Stimulated activated CD8-positive, alpha-beta memory T cell treated with anti-CD3 and anti-CD28 coated beads, Interleukin-4, amount 100 ng/mL, for 1 hour (primary cell): Measurements from ENCODE around the gene PRAMEF12.
"Not testable (repeated sequence)": the region's sequence is repeated elsewhere in the genome, so short reads cannot be mapped to it uniquely, and the experiment has no call there.

ENCODE experiments used
- DNase-seq, 2 donors: peaks; one replicate each; pipeline ENCODE4 v3.0.0-alpha.2; 2020; ENCODE audit warnings: low read depth in 2 of 2, low spot score in 1 of 2

The PRAMEF12 gene

GRCh38 chr1:12770620-12771019, 2.9 kb upstream of the PRAMEF12 start:
- no peak for DNase-seq

- no peak for DNase-seq
Observed at GRCh38 chr1:12771186-12771585, 2.4 kb upstream of the PRAMEF12 start.

GRCh38 chr1:12772520-12772919, 1.0 kb upstream of the PRAMEF12 start:
- DNase-seq, result no peak

GRCh38 chr1:12774801-12775345, 1.3 kb downstream of the PRAMEF12 start:
- no peak for DNase-seq

GRCh38 chr1:12775443-12775842, 1.9 kb downstream of the PRAMEF12 start:
- no peak for DNase-seq

DNA sequence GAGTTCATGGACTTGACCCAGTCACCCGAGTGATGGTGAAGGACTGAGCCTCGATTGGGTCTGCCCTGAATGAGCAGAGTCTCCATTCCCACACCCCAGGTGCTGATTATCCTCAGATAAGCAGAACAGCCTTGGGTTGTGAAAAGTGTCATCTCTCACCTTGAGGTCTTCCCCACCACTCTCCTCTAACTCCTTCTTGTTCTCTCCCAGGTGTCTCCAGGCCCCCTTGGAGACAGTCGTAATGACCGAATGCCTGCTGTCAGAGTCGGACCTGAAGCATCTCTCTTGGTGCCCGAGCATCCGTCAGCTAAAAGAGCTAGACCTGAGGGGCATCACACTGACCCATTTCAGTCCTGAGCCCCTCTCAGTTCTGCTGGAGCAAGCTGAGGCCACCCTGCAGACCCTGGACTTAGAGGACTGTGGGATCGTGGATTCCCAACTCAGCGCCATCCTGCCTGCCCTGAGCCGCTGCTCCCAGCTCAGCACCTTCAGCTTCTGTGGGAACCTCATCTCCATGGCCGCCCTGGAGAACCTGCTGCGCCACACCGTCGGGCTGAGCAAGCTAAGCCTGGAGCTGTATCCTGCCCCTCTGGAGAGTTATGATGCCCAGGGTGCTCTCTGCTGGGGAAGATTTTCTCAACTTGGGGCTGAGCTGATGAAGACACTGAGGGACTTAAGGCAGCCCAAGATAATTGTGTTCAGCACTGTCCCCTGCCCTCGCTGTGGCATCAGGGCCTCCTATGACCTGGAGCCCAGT, 3.4 kb downstream of the PRAMEF12 start:
- DNase-seq, result no peak

GRCh38 chr1:12778061-12778460, 4.5 kb downstream of the PRAMEF12 start:
- DNase-seq, result no peak

- no peak for DNase-seq
Observed at GRCh38 chr1:12778907-12779306, 5.4 kb downstream of the PRAMEF12 start.

- DNase-seq, result not testable (repeated sequence)
Observed at GRCh38 chr1:12781488-12781887, 8.0 kb downstream of the PRAMEF12 start.

DNA sequence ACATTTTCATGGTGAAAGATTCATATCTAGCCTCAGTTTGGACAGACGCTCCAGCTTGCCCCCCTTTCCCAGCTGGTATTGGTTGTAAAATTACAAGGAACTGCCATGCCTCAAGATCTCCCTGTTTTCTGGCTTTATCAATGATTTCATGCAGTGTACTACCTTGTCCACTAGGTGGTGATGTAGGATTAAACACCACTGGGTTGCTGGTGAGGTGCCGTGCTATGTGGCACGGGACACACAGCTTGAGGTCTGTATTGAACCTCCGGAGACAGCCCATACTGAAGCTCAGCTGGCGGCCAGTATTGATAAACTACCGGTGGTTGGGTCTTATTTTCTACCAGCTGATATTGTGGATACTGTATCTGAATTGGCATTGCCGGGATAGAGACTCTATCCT, 10.2 kb downstream of the PRAMEF12 start:
- DNase-seq, result not testable (repeated sequence)

- DNase-seq, result not testable (repeated sequence)
Observed at GRCh38 chr1:12784729-12785128, 11.2 kb downstream of the PRAMEF12 start.

DNA sequence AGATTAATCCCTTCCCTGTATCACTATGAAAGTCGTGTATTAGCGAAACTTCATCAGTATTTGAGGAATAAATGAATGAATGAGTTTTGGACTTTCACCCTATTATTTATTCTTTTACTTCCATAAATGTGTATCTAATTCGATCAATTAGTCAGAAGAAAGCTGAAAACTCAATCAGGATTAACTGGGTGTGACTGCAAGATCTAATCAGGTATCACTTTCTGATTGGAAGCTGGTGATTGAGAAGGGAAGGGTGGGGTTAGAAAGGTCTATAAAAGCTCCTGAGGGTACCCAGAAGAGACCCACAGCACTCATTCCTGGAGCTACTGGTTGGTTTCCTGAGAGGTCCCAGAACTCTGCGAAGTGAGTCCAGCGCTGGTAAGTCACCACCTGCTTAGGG, 17.6 kb downstream of the PRAMEF12 start, which contains the start of gene PRAMEF1:
Gene PRAMEF1, plus strand, starts transcription at position 301 of the 400 bp plus-strand sequence. CDS start 1,831 bp downstream, outside the sequence.
- DNase-seq, result not testable (repeated sequence)

DNA sequence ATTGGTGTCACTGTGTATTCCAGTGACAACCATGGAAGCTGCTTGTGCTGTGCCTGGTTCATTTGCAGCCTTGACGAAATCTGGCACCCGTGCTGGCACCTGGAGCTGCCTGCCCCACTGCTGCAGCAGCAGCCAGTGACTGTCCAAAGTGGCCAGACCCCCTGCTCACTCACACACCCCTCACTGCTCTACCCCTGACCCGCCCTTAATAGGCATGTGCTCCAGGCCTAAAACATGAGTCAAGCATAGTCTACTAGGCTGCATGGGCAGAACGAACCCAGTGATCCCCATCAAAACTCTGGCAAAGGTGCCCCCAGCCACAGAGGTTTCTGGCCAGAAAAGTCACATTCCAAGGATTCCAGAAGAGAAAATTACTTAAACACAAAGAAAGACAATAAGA, 25.4 kb downstream of the PRAMEF12 start:
- no peak for DNase-seq

DNA sequence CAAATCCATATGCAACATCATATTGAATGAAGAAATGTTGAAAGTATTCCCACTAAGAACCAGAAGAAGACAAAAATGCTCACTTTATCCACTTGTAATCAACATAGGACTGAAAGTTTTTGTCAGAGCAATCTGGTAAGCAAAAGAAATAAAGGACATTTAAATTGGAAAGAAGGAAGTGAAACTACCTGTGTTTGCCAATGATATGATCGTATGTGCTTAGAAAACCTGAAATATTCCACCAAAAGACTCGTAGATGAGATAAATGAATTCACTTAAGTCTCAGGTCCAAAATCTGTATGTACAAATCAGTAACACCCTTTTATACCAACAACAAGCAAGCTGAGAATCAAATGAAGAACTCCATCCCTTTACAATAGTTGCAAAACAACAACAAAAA, 26.2 kb downstream of the PRAMEF12 start:
- no peak for DNase-seq

- DNase-seq, result no peak
Observed at GRCh38 chr1:12809933-12810332, 36.4 kb downstream of the PRAMEF12 start.

DNA sequence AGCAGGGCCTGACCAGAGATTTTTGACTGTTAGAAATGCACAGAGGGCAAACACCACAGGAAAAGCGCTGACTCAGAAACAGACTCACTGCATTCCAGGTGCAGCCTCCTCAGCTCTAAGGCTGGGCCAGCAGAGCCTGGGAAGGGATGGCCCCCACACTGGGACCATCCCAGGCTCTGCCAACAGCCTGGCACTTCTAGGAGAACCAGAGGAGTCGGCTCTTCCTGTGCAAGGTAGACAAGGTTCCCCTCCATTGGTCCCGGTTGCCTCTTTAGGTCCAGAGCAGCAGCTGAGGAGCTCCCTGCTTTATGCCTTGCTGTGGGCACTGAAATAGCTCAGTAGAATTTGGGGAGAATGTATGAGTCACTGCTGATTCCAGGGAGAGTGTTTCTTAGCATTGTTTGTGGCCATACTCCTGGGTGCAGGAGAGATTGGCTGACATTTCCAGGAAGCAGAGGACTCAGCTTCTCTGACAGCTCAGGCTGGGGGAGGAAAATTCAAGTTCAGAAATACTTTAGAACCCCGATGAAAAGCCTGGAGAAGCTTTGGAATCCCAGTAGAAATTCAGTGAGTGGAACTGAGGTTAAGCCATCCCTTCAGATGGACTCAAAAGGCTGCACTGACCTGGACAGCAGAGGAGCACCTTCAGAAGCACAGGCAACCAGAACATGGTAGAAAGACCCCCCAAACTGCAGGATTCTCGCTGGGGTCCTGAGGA, 37.3 kb downstream of the PRAMEF12 start:
- DNase-seq, result no peak

- no peak for DNase-seq
Observed at GRCh38 chr1:12811409-12811784, 37.9 kb downstream of the PRAMEF12 start.

- not testable (repeated sequence) for DNase-seq
Observed at GRCh38 chr1:12819061-12819460, 45.5 kb downstream of the PRAMEF12 start.
